ENCODE measurements around the gene CLPSL1.

Gene CLPSL1

DNA sequence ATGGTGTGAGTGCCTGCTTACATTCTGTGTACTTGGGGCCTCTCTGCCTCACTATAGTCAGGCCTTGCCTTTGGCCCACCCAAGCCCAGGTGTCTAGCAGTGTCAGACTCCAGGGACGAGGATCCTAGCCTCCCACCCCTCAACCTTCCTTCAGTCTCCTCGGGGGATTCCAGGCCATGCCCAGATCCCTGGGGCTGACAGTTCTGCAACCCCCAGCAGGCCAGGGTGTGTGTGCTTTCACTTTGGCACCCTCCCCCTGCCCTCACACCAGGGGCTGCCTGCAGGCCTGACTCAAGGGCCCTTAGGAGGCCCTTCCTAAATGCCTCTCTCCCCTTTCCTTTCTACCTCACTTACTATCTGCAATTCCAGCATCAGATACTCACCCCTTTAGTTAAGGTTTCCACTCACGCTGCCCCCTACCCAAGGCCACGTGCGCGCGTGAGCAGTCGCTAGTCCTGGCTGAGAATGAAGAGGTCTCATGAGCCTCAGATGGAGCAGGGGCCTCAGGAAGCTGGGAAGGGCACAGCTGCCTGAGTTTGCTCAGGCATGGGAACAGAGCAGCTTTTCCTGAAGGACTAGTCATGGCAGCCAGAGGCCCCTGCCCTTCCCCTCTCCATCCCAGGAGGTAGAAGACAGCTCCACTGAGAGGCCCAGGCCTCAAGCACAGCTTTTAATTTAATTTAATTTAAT is 17.2 kb downstream of the CLPSL1 start:
- DNase-seq: no peak

GRCh38 chr6:35798706-35799105 is 17.9 kb downstream of the CLPSL1 start:
- DNase-seq: no peak

DNA sequence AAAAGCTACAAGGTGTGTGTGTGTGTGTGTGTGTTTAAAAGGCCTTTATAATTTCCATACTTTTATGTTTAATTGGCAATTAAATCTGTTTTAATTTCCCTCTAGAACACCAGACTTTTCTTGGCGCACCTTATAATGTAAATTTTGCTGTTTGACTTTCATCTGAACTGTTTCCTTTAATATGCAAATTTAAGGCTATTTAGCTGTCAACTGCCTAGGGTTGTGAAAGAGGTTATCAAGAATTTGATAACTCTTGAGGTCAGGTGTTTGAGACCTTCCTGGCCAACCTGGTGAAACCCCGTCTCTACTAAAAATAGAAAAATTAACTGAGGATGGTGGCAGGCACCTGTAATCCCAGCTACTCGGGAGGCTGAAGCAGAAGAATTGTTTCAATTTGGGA is 20.3 kb downstream of the CLPSL1 start:
- no peak for DNase-seq

- DNase-seq: peak; percentile 47 to 84 (median 66)
Measured at GRCh38 chr6:35804996-35805736, 24.3 kb downstream of the CLPSL1 start, which contains the start of gene LHFPL5. Gene LHFPL5 (plus strand): TSS chr6:35805352. CDS start chr6:35805671, 319 bp downstream.

DNA sequence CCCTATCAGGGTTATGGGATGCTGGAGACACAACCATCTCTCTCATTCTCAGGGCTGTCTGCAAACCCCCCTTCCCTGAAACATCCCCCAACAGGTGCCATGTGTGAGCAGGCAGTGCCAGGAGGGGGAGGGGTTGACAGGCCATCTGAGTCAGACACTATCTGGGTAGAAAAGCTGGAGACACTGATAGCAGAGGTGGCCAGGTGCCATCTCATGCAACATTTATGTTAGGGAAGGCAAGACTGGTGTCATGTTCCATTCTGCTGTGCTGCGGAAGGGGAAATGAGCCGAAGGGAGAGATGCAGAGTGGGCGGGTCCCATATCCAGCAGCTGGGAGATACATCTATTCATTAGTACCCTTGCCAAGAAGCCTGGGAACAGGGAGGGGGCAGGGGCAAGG is 27.9 kb downstream of the CLPSL1 start:
- no peak for DNase-seq

DNA sequence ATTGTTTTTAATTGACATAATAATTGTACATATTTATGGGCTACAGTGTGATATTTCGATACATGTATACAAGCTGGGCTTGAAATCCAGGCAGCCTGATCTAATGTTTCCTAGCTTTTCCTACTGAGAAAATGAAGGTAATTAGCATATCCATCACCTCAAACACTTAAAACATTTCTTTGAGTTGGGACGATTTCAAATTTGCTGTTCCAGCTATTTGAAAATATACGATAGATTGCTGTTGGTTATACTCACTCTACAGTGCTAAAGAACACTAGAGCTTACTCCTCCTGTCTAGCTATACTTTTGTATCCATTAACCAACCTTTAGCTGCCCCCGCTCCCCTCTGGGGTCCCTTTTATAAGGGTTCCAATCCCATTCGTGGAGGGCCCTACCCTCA is 29.0 kb downstream of the CLPSL1 start:
- DNase-seq: no peak

DNA sequence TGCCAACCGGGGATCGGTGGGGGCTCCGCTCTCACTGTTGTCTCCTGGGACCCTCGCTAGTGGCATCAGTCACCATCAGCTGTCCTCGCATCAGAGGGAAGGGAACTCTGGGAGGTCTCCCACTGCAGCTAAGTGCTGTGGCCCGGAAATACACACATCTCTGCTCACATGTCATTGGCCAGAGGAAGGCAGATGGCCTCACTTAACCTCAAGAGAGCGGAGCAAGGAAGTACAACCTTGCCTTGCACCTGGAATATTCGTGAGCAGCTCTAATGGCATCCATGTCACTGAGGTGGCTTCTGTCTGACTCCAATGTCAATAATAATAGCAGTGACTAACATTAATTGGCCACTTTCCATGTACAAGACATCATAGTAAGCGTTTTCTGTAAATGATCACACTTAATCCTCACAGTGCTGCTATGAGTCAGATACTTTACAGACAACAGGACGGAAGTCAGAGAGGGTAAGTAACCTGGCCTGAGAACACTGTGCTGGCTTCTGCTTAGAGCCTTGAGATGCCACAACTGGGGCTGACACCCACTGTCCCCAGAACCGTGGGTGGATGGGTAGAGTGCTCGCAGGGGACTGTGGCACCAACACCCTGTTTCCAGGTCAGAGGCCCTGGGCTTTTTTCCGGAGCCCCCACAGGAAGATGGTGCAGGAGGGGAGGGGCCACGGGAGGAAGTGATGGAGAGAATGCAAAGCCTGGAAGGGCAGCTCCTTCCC is 30.3 kb downstream of the CLPSL1 start:
- DNase-seq: peak in 2 of 3 donors; percentile 12 to 28

- no peak for DNase-seq
Measured at GRCh38 chr6:35811699-35811995, 30.8 kb downstream of the CLPSL1 start.

GRCh38 chr6:35817515-35817914 is 36.7 kb downstream of the CLPSL1 start:
- DNase-seq: no peak

GRCh38 chr6:35823601-35824000 is 42.8 kb downstream of the CLPSL1 start:
- DNase-seq: no peak

DNA sequence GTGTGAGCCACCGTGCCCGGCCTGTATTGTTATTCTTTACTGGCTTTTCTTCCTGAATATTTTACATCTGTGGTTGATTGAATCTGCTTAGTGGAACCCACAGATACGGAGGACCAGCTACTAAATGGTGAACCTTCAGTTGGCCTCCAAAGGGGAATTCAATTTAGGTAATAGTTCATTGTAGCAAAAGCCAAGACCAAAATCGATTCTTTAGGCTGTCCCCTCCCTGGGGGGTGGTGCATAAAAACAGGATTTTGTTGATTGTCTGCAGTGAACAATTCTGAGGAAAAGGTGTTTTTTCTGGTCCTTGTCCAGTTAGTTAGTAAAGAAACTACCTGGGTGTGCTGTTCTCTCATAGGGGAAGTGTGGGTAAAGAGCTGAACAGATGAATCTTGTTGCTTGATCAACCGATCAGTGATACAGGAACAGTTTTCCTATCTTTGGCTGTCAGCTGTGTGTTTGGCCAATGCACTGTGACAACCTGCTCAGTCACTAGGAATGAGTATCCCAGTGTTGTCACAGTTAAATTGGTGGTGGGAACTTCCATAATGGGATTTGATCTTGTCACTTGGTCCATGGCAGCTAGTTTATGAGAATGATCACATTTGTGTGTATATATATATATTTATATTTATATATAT is 43.9 kb downstream of the CLPSL1 start:
- no peak for DNase-seq

GRCh38 chr6:35829306-35829705 is 48.5 kb downstream of the CLPSL1 start:
- no peak for DNase-seq

- DNase-seq: no peak
Measured at GRCh38 chr6:35831257-35832007, 50.6 kb downstream of the CLPSL1 start.

DNA sequence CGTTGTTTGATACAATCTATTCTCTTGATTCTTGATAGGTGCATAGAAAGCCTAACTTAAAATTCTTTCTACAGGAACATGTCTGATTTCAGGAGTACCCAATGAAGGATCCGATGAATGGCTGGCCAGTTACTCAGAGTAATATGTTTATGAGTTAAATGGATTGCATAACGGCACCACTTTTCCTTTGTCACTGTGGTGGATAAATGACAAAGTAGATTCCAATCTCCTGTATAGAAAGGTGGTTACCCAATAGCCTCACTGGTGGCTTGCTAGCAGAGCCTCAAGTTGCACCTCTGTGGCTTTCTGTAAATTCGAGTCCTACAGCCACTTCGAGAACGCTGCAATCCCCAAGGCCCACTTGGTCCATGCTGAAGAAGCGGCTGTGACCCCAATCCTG is 52.7 kb downstream of the CLPSL1 start:
- DNase-seq: peak; percentile 6 to 26 (median 22)
